Nucleus accumbens (tissue), 56 donors: ENCODE measurements around the gene INSL6.
A peak's percentile ranks its signal among the peaks of the same experiment; 100 is the strongest.
"Not testable (repeated sequence)": the region's sequence is repeated elsewhere in the genome, so short reads cannot be mapped to it uniquely, and the experiment has no call there.

Experiments
- DNase-seq, 56 donors: peaks; one replicate each; lab custom pipeline; 2025; lab: John Stamatoyannopoulos, UW

The INSL6 gene

GRCh38 chr9:5185220-5185840, at the start of gene INSL6:
INSL6 (minus strand) TSS chr9:5185639; CDS start chr9:5185602, 37 bp downstream.
- no peak for DNase-seq

DNA sequence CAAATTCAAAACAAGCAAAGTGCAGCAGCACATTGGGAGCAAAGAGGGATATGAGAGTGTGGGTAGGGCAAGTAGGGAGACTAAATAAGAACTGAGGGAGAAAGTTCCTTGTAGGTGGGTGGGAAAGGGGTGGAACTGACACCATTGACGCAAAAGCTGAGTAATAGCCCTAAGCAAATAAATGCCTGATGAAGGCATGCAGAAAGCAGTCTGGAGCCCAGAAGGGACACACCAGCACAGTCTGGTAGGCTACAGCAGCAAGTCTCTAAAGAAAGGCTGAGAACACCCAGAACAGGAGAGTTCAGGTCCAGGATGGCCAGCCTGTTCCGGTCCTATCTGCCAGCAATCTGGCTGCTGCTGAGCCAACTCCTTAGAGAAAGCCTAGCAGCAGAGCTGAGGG, 45.8 kb upstream of the INSL6 start, which contains the start of gene INSL4:
Gene INSL4, plus strand, starts transcription at position 208 of the 400 bp plus-strand sequence. Its CDS starts 105 bp downstream, at position 313.
- no peak for DNase-seq

GRCh38 chr9:5230554-5230953, 45.1 kb upstream of the INSL6 start:
- DNase-seq: no peak

GRCh38 chr9:5205071-5205470, 19.6 kb upstream of the INSL6 start:
- DNase-seq: no peak

DNA sequence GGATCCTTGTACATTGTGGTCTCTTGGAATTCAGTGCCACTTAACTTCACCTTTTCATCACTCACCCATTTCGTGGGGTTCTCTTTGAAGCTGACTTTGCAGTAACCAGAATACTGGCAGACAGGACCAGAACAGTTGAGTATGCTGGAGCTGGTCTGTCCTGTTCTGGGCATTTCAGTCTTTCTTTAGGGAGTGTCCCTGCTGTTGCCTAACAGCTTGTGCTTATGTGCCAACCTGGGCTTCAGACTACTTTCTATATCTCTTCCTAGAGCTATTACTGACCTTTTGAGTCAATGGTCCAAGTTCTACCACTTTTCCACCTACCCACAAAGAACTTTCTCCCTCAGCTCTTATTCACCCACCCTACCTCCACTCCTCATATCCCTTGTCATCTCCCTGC, 10.0 kb upstream of the INSL6 start:
- DNase-seq: no peak

GRCh38 chr9:5193345-5193744, 7.9 kb upstream of the INSL6 start:
- DNase-seq: no peak

GRCh38 chr9:5191985-5192384, 6.5 kb upstream of the INSL6 start:
- no peak for DNase-seq

GRCh38 chr9:5188060-5188984, 2.9 kb upstream of the INSL6 start:
- DNase-seq: no peak

DNA sequence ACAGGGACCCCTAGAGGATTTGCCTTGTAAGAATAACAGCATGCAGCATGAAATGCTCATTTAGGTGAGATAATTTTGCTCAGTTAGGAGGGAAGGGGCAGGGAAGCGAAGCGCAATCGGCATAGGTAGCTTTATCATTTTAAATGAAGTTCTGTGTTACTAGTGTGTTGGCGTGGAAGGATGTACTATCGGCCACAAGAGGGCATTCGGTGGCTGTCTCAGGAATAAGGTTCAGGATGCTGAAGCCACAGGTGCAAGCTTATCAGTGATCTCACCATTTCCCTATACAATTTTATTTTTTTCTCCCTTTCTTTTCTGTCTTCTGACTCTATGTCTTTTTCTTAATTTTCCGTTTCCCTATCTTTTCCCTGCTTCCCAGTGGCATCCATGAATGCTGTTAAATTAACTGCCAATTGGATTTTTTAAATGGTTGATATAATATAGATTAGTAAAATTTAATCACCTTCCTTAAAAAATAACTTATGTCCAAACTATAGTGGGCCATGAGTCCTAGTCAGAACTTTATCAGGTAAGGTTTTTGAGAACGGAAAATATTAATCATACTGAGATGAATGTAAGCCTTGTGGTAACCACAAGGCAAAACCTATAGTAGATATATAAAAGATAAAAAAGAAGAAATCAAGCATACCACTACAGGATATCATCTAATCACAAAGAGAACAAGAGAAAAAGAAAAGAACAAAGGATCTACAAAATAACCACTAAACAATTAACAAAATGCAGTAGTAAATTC, 1.2 kb upstream of the INSL6 start:
- DNase-seq: peak in 24 of 56 donors; percentile 0 to 47 (median 12)

DNA sequence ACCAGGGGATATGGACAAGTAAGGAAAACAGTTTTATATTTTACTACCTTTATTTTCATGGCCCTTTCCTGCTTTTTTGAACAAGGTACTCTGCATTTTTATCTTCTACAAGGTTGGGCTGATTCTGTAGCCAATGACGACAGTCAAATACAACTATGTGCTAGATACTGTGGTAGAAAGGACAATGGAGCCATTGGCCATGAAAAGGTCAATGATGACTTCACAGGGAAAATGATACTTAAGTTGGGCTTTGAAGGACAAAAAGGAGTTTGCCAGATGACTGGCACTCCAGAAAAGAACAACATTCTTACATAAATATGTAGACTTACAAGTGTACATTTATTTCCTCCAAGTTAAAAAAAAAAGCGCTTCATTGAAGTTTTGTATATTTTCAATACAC, 663 bp downstream of the INSL6 start:
- no peak for DNase-seq

DNA sequence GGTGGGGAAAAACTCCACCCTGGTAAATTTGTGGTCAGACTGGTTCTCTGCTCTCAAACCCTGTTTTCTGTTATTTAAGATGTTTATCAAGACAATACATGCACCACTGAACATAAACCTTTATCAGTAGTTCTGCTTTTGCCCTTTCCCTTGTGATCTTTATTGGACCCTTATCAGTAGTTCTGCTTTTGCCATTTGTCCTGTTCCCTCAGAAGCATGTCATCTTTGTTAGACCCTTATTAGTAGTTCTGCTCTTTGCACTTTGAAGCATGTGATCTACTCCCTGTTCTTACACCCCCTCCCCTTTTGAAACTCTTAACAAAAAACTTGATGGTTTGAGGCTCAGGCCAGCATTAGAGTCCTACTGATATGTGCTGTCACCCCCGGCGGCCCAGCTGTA, 4.8 kb downstream of the INSL6 start:
- not testable (repeated sequence) for DNase-seq

DNA sequence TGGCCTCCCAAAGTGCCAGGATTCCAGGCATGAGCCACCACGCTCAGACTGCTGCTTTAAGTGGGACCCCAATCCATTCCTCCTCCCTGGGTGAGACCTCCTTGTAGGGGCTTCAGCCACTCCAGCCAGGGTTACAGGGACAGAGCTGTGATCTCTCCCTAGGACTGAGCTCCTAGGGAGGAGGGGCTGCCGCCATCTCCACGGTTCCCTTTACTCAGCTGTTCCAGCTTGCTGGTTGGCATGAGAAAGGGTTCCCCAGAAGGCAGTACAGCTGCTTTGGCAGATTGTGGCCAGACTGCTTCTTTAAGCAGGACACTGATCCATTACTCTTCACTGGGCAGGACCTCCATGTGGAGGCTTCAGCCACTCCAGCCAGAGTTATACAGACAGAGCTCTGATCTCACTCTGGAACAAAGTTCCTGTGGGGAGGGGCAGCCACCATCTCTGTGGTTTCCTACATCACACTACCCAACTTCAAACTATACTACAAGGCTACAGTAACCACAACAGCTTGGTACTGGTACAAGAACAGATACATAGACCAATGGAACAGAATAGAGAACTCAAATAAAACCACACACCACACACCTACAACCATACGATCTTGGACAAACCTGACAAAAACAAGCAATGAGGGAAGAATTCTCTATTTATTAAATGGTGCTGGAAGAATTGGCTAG, 7.2 kb downstream of the INSL6 start:
- no peak for DNase-seq

- DNase-seq: peak in 1 of 56 donors; percentile 1
Measured at GRCh38 chr9:5146241-5146640, 39.2 kb downstream of the INSL6 start.

DNA sequence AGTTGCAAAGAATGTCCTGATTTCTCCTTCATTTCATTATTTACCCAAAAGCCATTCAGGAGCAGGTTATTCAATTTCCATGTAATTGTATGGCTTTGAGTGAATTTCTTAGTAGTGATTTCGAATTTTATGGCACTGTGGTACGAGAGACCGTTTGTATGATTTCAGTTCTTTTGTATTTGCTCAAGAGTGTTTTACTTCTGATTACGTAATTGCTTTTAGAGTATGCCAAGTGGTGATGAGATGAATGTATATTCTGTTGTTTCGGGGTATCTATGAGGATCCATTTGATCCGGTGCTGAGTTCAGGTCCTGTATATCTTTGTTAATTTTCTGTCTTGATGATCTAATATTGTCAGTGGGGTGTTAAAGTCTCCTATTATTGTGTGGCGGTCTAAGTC, 41.2 kb downstream of the INSL6 start:
- DNase-seq: no peak

DNA sequence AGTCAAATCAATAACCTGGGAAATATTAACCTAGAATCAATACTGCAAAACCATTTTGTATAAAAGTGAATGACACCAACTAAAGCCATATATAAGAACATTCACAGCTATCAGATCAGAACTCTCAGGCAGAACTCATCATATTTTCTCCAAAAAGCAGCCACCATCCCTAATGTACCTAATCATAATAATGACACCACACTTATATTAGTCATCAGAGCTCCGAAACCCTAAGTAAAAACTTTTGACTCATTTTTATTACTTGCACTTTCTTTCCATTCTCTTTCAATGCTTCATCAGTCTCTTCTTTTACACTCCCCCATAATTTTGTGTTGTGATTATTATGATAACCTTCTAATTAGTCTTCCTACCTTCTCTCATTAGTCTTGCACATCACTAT, 45.3 kb downstream of the INSL6 start:
- DNase-seq: no peak

- no peak for DNase-seq
Measured at GRCh38 chr9:5122516-5122915, 62.9 kb downstream of the INSL6 start.

DNA sequence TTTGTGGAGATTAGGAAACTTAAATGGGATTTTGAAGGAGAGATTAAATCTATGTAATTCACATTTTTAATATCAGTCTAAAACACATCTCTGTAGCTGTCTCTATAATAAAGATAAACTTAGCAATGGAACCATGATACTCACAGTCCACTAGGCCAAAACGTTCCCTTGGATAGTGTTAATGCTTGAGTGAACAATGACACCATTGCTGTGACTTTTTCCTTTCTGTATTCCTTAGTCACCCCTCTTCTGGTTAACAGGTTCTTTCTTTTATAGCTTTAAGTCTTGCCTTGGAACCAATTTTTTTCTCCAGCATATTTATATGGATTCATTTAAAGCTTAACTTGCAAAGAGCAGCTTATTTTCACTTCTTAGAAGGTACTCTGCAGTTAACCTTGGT, 63.3 kb downstream of the INSL6 start:
- no peak for DNase-seq

DNA sequence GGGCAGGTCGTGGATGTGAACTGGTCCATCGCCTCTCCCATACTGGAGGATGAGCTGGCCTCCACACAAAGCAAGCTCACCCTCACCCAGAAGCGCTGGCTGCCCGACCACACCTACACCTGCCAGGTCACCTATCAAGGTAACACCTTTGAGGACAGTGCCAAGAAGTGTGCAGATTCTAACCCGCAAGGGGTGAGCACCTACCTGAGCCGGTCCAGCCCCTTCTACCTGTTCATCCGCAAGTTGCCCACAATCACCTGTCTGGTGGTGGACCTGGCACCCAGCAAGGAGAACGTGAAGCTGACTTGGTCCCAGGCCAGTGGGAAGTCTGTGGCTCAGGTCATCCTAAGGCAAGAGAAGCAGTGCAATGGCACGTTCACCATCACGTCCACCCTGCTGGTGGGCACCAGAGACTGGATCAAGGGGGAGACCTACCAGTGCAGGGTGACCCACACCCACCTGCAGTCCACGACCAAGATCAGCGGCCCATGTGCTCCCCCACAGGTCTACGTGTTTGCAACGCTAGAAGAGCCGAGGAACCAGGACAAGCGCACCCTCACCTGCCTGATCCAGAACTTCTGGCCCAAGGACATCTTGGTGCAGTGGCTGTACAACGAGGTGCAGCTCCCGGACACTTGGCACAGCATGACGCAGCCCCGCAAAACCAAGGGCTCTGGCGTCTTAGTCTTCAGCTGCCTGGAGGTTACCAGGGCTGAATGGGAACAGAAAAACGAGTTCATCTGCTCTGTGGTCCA, 71.3 kb downstream of the INSL6 start:
- no peak for DNase-seq
